Measurements from ENCODE around the gene FBXO42. TPM values are rescaled to one million over a fixed set of nuclear protein-coding genes. Genes with fewer than 3 reads are reported as not detected.

The FBXO42 gene
- total and polyA plus RNA-seq, 3 donors from 2014 or later, result 25.0 to 45.6 (median 42.0) TPM

- intact Hi-C loops (cut with DNase I; ENCODE audit: low total_unique reads), result no loop called here
- H3K27ac ChIP-seq, result no peak overlapping the region
- H3K4me1 ChIP-seq, result no peaks in the 10 kb centered on the region
Observed at GRCh38 chr1:16275591-16275990, 76.7 kb downstream of the FBXO42 start.

GRCh38 chr1:16267690-16268180 is 84.5 kb downstream of the FBXO42 start:
- no peaks in the 10 kb centered on the region for H3K36me3 ChIP-seq (ENCODE audit: low read depth, missing control alignments)
- no peak overlapping the region for H3K27ac ChIP-seq
- H3K9me3 ChIP-seq, result no peaks in the 10 kb centered on the region
- intact Hi-C loops (cut with DNase I; ENCODE audit: low total_unique reads), result no loop called here
- peaks cover 10% of the 10 kb centered on the region for H3K4me1 ChIP-seq
- H3K4me3 ChIP-seq, result no peak overlapping the region
- no peak for DNase-seq
- no peaks in the 10 kb centered on the region for H3K27me3 ChIP-seq
- TF ChIP-seq CTCF (IDR thresholded peaks at IDR 0.05) (no peak), POLR2A (IDR thresholded peaks at IDR 0.05) (no peak)

More at GRCh38 chr1:16275591-16275990, 76.7 kb downstream of the FBXO42 start:
- WGBS, 2 donors, result 86 to 93% methylated on average over 7 of the region's 7 CpGs
- Histone ChIP-seq H3K9me3 (no peaks in the 10 kb centered on the region), H3K4me3 (no peak overlapping the region), H3K36me3 (ENCODE audit: low read depth, missing control alignments) (no peaks in the 10 kb centered on the region), H3K27me3 (no peaks in the 10 kb centered on the region)
- no peak for DNase-seq
- TF ChIP-seq CTCF (IDR thresholded peaks at IDR 0.05) (no peak), POLR2A (IDR thresholded peaks at IDR 0.05) (no peak)

GRCh38 chr1:16266411-16267118 is 85.7 kb downstream of the FBXO42 start:
- 82 to 84% methylated on average over 4 of the region's 4 CpGs for WGBS, 2 donors
- TF ChIP-seq POLR2A (IDR thresholded peaks at IDR 0.05), result no peak
- TF ChIP-seq CTCF (IDR thresholded peaks at IDR 0.05), result no peak

GRCh38 chr1:16262067-16262466 is 90.2 kb downstream of the FBXO42 start:
- Histone ChIP-seq H3K27me3 (no peaks in the 10 kb centered on the region), H3K27ac (no peak overlapping the region), H3K4me3 (no peak overlapping the region), H3K4me1 (no peaks in the 10 kb centered on the region), H3K9me3 (no peaks in the 10 kb centered on the region), H3K36me3 (ENCODE audit: low read depth, missing control alignments) (no peaks in the 10 kb centered on the region)
- intact Hi-C loops (cut with DNase I; ENCODE audit: low total_unique reads), result no loop called here
- TF ChIP-seq CTCF (IDR thresholded peaks at IDR 0.05) (no peak), POLR2A (IDR thresholded peaks at IDR 0.05) (no peak)
- DNase-seq, result no peak
- 76 to 80% methylated on average over 1 of the region's 1 CpG for WGBS, 2 donors

More at GRCh38 chr1:16266411-16267118, 85.7 kb downstream of the FBXO42 start:
- H3K9me3 ChIP-seq, result no peaks in the 10 kb centered on the region
- H3K27ac ChIP-seq, result no peak overlapping the region
- DNase-seq, result no peak
- no peak overlapping the region for H3K4me3 ChIP-seq
- intact Hi-C loops (cut with DNase I; ENCODE audit: low total_unique reads), result no loop called here
- H3K4me1 ChIP-seq, result peaks cover 10% of the 10 kb centered on the region
- no peaks in the 10 kb centered on the region for H3K27me3 ChIP-seq
- H3K36me3 ChIP-seq (ENCODE audit: low read depth, missing control alignments), result no peaks in the 10 kb centered on the region

GRCh38 chr1:16260814-16261213 is 91.5 kb downstream of the FBXO42 start:
- Histone ChIP-seq H3K9me3 (no peaks in the 10 kb centered on the region), H3K27me3 (no peaks in the 10 kb centered on the region), H3K4me1 (no peaks in the 10 kb centered on the region), H3K27ac (no peak overlapping the region), H3K4me3 (no peak overlapping the region), H3K36me3 (ENCODE audit: low read depth, missing control alignments) (no peaks in the 10 kb centered on the region)
- 76 to 86% methylated on average over 1 of the region's 1 CpG for WGBS, 2 donors
- intact Hi-C loops (cut with DNase I; ENCODE audit: low total_unique reads), result no loop called here
- TF ChIP-seq CTCF (IDR thresholded peaks at IDR 0.05) (no peak), POLR2A (IDR thresholded peaks at IDR 0.05) (no peak)
- DNase-seq, result no peak
